ENCODE measurements around the gene MLLT1.

The MLLT1 gene

GRCh38 chr19:6253954-6254733 lies 25.6 kb downstream of the MLLT1 start:
- DNase-seq: no peak

- DNase-seq: no peak
Measured at GRCh38 chr19:6252066-6252465, 27.7 kb downstream of the MLLT1 start.

- DNase-seq: no peak
Measured at GRCh38 chr19:6250909-6251308, 28.9 kb downstream of the MLLT1 start.

GRCh38 chr19:6250024-6250615 lies 29.7 kb downstream of the MLLT1 start:
- no peak for DNase-seq

- no peak for DNase-seq
Measured at GRCh38 chr19:6249296-6249695, 30.5 kb downstream of the MLLT1 start.

- no peak for DNase-seq
Measured at GRCh38 chr19:6248844-6249243, 30.9 kb downstream of the MLLT1 start.

GRCh38 chr19:6248341-6248740 lies 31.4 kb downstream of the MLLT1 start:
- no peak for DNase-seq

GRCh38 chr19:6247007-6247288 lies 32.8 kb downstream of the MLLT1 start:
- DNase-seq: no peak

GRCh38 chr19:6246174-6247006 lies 33.4 kb downstream of the MLLT1 start:
- DNase-seq: no peak

- DNase-seq: no peak
Measured at GRCh38 chr19:6242677-6243076, 37.1 kb downstream of the MLLT1 start.

GRCh38 chr19:6241680-6242377 lies 37.9 kb downstream of the MLLT1 start:
- no peak for DNase-seq

- DNase-seq: no peak
Measured at GRCh38 chr19:6241056-6241455, 38.7 kb downstream of the MLLT1 start.

GRCh38 chr19:6239871-6240676 lies 39.7 kb downstream of the MLLT1 start:
- DNase-seq: no peak

- no peak for DNase-seq
Measured at GRCh38 chr19:6239401-6239844, 40.4 kb downstream of the MLLT1 start.

GRCh38 chr19:6238643-6239281 lies 41.0 kb downstream of the MLLT1 start:
- no peak for DNase-seq

- DNase-seq: no peak
Measured at GRCh38 chr19:6238256-6238642, 41.5 kb downstream of the MLLT1 start.

GRCh38 chr19:6236310-6237291 lies 43.2 kb downstream of the MLLT1 start:
- no peak for DNase-seq

- DNase-seq: no peak
Measured at GRCh38 chr19:6235031-6235951, 44.5 kb downstream of the MLLT1 start.

GRCh38 chr19:6234527-6234926 lies 45.2 kb downstream of the MLLT1 start:
- DNase-seq: no peak
